Naive thymus-derived CD4-positive, alpha-beta T cell (primary cell): ENCODE results near the gene KHK. TPM values are rescaled to one million over a fixed set of nuclear protein-coding genes. Genes with fewer than 3 reads are reported as not detected.

Experiments used
- ATAC-seq: fragments of 150-1000 bp; cut with Tn5 transposase; 2 replicates; pipeline ENCODE4 v1.10.0; 2021; ENCODE audit warnings: mild to moderate bottlenecking, moderate library complexity
- CTCF ChIA-PET: fragments of 350-600 bp; sonication (Branson Sonifier 250); formaldehyde crosslinking; loops from one replicate; lab custom pipeline; 2021; ENCODE audit warnings: antibody characterized with exemption; lab: Charles Lee
- POLR2A ChIA-PET: fragments of 350-600 bp; sonication (Branson Sonifier 250); formaldehyde crosslinking; loops from one replicate; lab custom pipeline; 2021; ENCODE audit warnings: antibody characterized with exemption, inconsistent platforms; lab: Charles Lee
- DNase-seq, 9 donors: peaks; one replicate each; pipeline versions ENCODE4 v3.0.0 to v3.0.0-alpha.2; 2020 to 2022; ENCODE audit warnings: mixed read lengths in 1 of 9
- H3K27ac ChIP-seq: one replicate; pipeline ENCODE4 v1.7.0; 2013; ENCODE audit warnings: mild to moderate bottlenecking, low read depth, low read length, moderate library complexity
- H3K27me3 ChIP-seq, 2 donors: one replicate each; pipeline ENCODE4 v1.7.0; 2013; ENCODE audit warnings: low read length in 2 of 2, mild to moderate bottlenecking in 2 of 2, moderate library complexity in 2 of 2; ENCODE audit not compliant: control insufficient read depth in 2 of 2, insufficient read depth in 2 of 2
- H3K36me3 ChIP-seq, 3 experiments: 1 replicate in 2 of 3; 2 replicates in 1 of 3; pipeline ENCODE4 v1.7.0; 2013; ENCODE audit warnings: low read length in 3 of 3, mild to moderate bottlenecking in 3 of 3, moderate library complexity in 1 of 3; ENCODE audit not compliant: insufficient read depth in 3 of 3, control insufficient read depth in 2 of 3
- H3K4me1 ChIP-seq, 2 donors: one replicate each; pipeline ENCODE4 v1.7.0; 2013; ENCODE audit warnings: low read length in 2 of 2, mild to moderate bottlenecking in 2 of 2, moderate library complexity in 1 of 2; ENCODE audit not compliant: control insufficient read depth in 2 of 2, insufficient read depth in 2 of 2
- H3K4me3 ChIP-seq: 2 replicates; pipeline ENCODE4 v1.7.0; 2013; ENCODE audit warnings: mild to moderate bottlenecking, low read length
- H3K9me3 ChIP-seq, 3 experiments: 1 replicate in 2 of 3; 2 replicates in 1 of 3; pipeline ENCODE4 v1.7.0; 2013; ENCODE audit warnings: low read length in 3 of 3; ENCODE audit not compliant: control insufficient read depth in 2 of 3
- H3K27ac Mint-ChIP-seq, 9 donors: one replicate each; pipeline ENCODE4 v1.8.0; 2020 to 2022; ENCODE audit warnings: mixed read lengths in 9 of 9, mild to moderate bottlenecking in 8 of 9, moderate library complexity in 5 of 9, inconsistent platforms in 2 of 9
- H3K27me3 Mint-ChIP-seq, 5 donors: one replicate each; pipeline ENCODE4 v1.8.0; 2021 to 2022; ENCODE audit warnings: mixed read lengths in 5 of 5, mild to moderate bottlenecking in 1 of 5
- H3K36me3 Mint-ChIP-seq, 5 donors: one replicate each; pipeline ENCODE4 v1.8.0; 2020 to 2022; ENCODE audit warnings: mixed read lengths in 5 of 5, mild to moderate bottlenecking in 3 of 5, inconsistent platforms in 1 of 5
- H3K4me1 Mint-ChIP-seq, 7 donors: one replicate each; pipeline ENCODE4 v1.8.0; 2020 to 2022; ENCODE audit warnings: mixed read lengths in 7 of 7, mild to moderate bottlenecking in 3 of 7, inconsistent platforms in 1 of 7
- H3K4me3 Mint-ChIP-seq, 10 donors: one replicate each; pipeline ENCODE4 v1.8.0; 2020 to 2022; ENCODE audit warnings: mild to moderate bottlenecking in 10 of 10, mixed read lengths in 10 of 10, moderate library complexity in 6 of 10, inconsistent platforms in 2 of 10
- H3K9me3 Mint-ChIP-seq, 11 donors: one replicate each; pipeline ENCODE4 v1.8.0; 2020 to 2022; ENCODE audit warnings: mixed read lengths in 11 of 11, mild to moderate bottlenecking in 4 of 11, inconsistent platforms in 1 of 11, moderate library complexity in 1 of 11
- intact Hi-C, 2 donors: fragments of 100-400 bp; cut with micrococcal nuclease; formaldehyde crosslinking; loops; one replicate each; pipeline ENCODE4 v1.15.1; 2023
- polyA plus RNA-seq, 2 donors: library from polyadenylated mRNA; unstranded; fragments of 300-500 nt; fragmentation: Illumina TruSeq; gene quantifications; one replicate each; pipeline ENCODE4 v1.2.3, GENCODE V29; 2021
- total RNA-seq, 6 experiments: library from RNA in 5 of 6; stranded (reverse) in 5 of 6; gene quantifications; 1 replicate in 5 of 6; 2 replicates in 1 of 6; pipeline ENCODE4 v1.2.3 and lab custom pipeline; 2021 to 2026

The KHK gene
- total and polyA plus RNA-seq, 7 experiments from 2014 or later, result 5.8 to 13.8 (median 7.6) TPM

DNA sequence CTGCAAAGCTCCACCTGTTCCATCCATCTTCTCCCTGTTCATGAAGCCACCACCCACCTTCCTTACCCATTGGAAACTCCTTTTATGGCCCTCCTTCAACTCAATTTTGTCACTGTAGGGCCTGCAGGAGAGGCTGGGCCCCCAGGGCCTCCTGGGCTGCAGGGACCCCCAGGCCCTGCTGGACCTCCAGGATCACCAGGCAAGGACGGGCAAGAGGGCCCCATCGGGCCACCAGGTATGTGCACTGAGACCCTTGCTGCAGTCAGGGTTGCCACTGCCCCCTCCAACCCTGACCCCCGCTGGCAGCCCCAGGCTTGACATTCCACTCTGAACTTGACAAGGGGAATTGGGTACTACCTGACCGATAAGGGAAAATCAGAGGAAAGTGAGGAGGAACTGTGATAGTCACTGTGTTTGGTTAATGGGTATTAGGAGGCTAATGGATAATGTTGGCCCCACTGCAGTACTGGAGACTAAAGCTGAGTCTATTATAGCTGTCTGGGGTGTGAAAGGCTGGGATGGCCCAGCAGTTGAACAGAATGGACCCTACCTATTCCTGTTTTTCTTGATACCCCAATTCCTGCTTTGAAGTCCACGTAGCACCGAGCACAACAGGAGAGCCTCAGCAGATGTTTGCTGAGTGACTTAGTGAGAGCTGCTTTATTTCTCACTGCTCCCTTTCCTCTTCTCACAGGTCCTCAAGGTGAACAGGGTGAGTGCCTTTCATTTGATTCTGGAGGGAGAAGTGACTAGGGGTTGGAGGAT lies 2.1 kb upstream of the KHK start:
- H3K27me3 Mint-ChIP-seq, result no peaks in the 10 kb centered on the region
- peak overlapping the region in 4 of 9 donors; percentile 33 to 61 (median 54) for H3K27ac Mint-ChIP-seq
- ChIA-PET POLR2A (interaction anchor here (1.0 to 12.0 kb wide), 5 partner anchors 11 to 129 kb away, joined by 3 to 134 read pairs (median 4); partner anchors contain the start of genes AGBL5 and OST4), CTCF (interaction anchor here (1.2 to 2.1 kb wide), 3 partner anchors 13 to 219 kb away, joined by 4 to 6 read pairs (median 5); partner anchors contain the start of genes AGBL5 and OST4)
- H3K36me3 Mint-ChIP-seq, result no peaks in the 10 kb centered on the region
- intact Hi-C loops, result loop anchor here (5.0 to 10.0 kb wide), 3 partner anchors 178 to 400 kb away; partner anchors contain the start of genes CENPA (in 1 of the 2), IFT172 (in 1 of the 2) and SLC30A3 (in 1 of the 2)
- ATAC-seq (no peak), DNase-seq (no peak)
- no peaks in the 10 kb centered on the region for H3K9me3 Mint-ChIP-seq
- Histone ChIP-seq H3K36me3 (no peaks in the 10 kb centered on the region), H3K27me3 (no peaks in the 10 kb centered on the region), H3K27ac (no peak overlapping the region), H3K9me3 (no peaks in the 10 kb centered on the region), H3K4me3 (no peak overlapping the region), H3K4me1 (peaks cover 22 to 23% of the 10 kb centered on the region in 2 donors)
- peak overlapping the region in 9 of 10 donors; percentile 5 to 87 (median 41) for H3K4me3 Mint-ChIP-seq
- peaks cover 19 to 52% (median 36%) of the 10 kb centered on the region in 7 donors for H3K4me1 Mint-ChIP-seq

DNA sequence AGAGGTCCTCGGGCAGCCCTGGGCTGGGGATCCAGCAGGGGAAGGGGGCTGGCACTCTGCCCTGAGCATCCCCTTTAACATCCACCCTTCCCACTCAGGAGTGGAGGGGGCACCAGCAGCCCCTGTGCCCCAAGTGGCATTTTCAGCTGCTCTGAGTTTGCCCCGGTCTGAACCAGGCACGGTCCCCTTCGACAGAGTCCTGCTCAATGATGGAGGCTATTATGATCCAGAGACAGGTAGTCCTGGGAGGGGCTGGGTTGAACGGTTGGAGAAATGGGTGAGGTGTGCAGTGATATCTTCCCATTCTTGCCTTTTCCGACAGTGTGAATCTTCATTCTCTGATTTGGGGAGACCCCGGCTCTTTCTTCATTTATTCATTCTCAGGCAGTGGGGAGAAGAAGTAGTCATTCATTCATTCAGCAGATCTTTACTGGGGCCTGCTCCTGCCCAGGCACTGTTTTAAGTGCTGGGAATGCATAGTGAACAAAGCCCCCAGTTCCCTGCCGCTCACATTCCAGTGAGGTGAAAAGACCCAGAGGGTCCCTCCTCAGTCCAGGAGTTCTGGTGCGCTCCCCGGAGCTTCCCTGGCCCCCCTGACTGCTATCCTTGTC lies 1.4 kb upstream of the KHK start:
- H3K27me3 Mint-ChIP-seq, result no peaks in the 10 kb centered on the region
- CTCF ChIA-PET, result interaction anchor here (1.2 to 2.1 kb wide), 3 partner anchors 14 to 218 kb away, joined by 4 to 6 read pairs (median 5); partner anchors contain the start of genes AGBL5 and OST4
- H3K4me1 Mint-ChIP-seq, result peaks cover 19 to 55% (median 37%) of the 10 kb centered on the region in 7 donors

DNA sequence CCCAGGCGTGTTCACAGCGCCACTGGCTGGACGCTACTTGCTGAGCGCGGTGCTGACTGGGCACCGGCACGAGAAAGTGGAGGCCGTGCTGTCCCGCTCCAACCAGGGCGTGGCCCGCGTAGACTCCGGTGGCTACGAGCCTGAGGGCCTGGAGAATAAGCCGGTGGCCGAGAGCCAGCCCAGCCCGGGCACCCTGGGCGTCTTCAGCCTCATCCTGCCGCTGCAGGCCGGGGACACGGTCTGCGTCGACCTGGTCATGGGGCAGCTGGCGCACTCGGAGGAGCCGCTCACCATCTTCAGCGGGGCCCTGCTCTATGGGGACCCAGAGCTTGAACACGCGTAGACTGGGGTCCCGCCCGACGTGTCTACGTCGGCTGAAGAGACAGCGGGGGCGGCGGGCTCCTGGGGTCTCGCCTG lies 891 bp upstream of the KHK start:
- POLR2A ChIA-PET, result interaction anchor here (1.5 to 12.0 kb wide), 5 partner anchors 11 to 52 kb away, joined by 3 to 134 read pairs (median 18); partner anchors contain the start of genes AGBL5 and OST4
- no peak for ATAC-seq

More for the DNA sequence above, 1.4 kb upstream of the KHK start:
- no peak for DNase-seq
- H3K36me3 Mint-ChIP-seq, result no peaks in the 10 kb centered on the region
- peaks cover 22 to 23% of the 10 kb centered on the region in 2 donors for H3K4me1 ChIP-seq
- no peaks in the 10 kb centered on the region for H3K27me3 ChIP-seq
- H3K9me3 ChIP-seq, result no peaks in the 10 kb centered on the region
- ATAC-seq, result no peak
- peak overlapping the region; percentile 90 for H3K27ac ChIP-seq
- H3K4me3 Mint-ChIP-seq, result peak overlapping the region; percentile 56 to 91 (median 80)
- H3K27ac Mint-ChIP-seq, result peak overlapping the region in 8 of 9 donors; percentile 48 to 75 (median 59)
- intact Hi-C loops, result loop anchor here (5.0 to 10.0 kb wide), 3 partner anchors 177 to 400 kb away; partner anchors contain the start of genes CENPA (in 1 of the 2), IFT172 (in 1 of the 2) and SLC30A3 (in 1 of the 2)
- peak overlapping the region; percentile 68 for H3K4me3 ChIP-seq
- POLR2A ChIA-PET, result interaction anchor here (1.5 to 12.0 kb wide), 4 partner anchors 12 to 51 kb away, joined by 3 to 134 read pairs (median 55); partner anchors contain the start of genes AGBL5 and OST4
- no peaks in the 10 kb centered on the region for H3K9me3 Mint-ChIP-seq
- no peaks in the 10 kb centered on the region for H3K36me3 ChIP-seq

DNA sequence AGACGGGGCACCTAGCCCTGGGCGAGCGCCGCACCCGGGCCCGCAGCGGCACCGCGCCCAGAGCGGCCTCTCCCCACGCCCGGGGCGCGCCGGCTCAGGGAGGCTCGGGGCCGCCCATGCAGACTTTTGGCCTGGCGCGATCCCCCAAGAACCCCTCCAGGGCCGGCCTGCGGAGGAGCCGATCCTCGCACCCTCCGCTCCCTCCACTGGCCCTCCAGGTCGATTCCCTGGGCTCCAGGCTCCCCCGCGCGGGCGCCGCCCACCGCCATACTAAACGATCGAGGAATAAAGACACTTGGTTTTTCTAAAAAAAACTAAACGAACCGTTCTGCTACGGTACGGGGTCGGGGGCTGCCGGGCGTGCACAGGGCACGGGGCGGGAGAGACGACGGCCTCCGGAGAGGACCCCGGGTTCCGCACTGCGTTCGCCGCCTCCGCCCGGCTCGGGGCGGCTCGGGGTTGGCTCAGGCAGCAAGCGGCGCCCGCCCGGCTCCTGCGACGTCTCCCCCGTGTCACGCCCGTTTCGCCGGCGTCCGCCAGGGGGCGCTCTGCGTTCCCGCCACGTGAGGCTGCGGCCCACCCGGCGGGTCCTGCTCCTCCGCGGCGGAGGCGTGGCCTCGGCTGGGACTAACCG lies 365 bp upstream of the KHK start:
- Mint-ChIP-seq H3K27ac (peak overlapping the region; percentile 30 to 91 (median 78)), H3K27me3 (no peaks in the 10 kb centered on the region), H3K4me1 (peaks cover 13 to 47% (median 29%) of the 10 kb centered on the region in 7 donors), H3K4me3 (peak overlapping the region; percentile 75 to 91 (median 86)), H3K9me3 (no peaks in the 10 kb centered on the region), H3K36me3 (no peaks in the 10 kb centered on the region)
- DNase-seq (peak; percentile 94 to 100 (median 99)), ATAC-seq (peak; percentile 96)
- H3K4me3 ChIP-seq, result peak overlapping the region; percentile 68
- H3K36me3 ChIP-seq, result no peaks in the 10 kb centered on the region
- CTCF ChIA-PET, result interaction anchor here (0.9 to 1.6 kb wide), 4 partner anchors 18 to 126 kb away, joined by 3 to 5 read pairs (median 4); partner anchors contain the start of gene AGBL5
- intact Hi-C loops, result loop anchor here (1.0 to 10.0 kb wide), 18 partner anchors 10 to 399 kb away; partner anchors contain the start of genes ATRAID (in 2 of the 2), CAD (in 2 of the 2), OST4 (in 2 of the 2) and PREB (in 2 of the 2)
- no peaks in the 10 kb centered on the region for H3K27me3 ChIP-seq
- peaks cover 18 to 22% of the 10 kb centered on the region in 2 donors for H3K4me1 ChIP-seq
- no peaks in the 10 kb centered on the region for H3K9me3 ChIP-seq
- POLR2A ChIA-PET, result interaction anchor here (1.0 to 12.0 kb wide), 8 partner anchors 10 to 236 kb away, joined by 3 to 134 read pairs (median 5); partner anchors contain the start of genes AGBL5 and OST4
- peak overlapping the region; percentile 90 for H3K27ac ChIP-seq

More for the DNA sequence above, 891 bp upstream of the KHK start:
- no peaks in the 10 kb centered on the region for H3K27me3 Mint-ChIP-seq
- Histone ChIP-seq H3K36me3 (no peaks in the 10 kb centered on the region), H3K4me3 (peak overlapping the region; percentile 68), H3K9me3 (no peaks in the 10 kb centered on the region), H3K27me3 (no peaks in the 10 kb centered on the region), H3K4me1 (peaks cover 22% of the 10 kb centered on the region in 2 donors), H3K27ac (peak overlapping the region; percentile 90)
- no peaks in the 10 kb centered on the region for H3K36me3 Mint-ChIP-seq
- intact Hi-C loops, result loop anchor here (1.0 to 10.0 kb wide), 18 partner anchors 11 to 399 kb away; partner anchors contain the start of genes ATRAID (in 2 of the 2), CAD (in 2 of the 2), OST4 (in 2 of the 2) and PREB (in 2 of the 2)
- peak overlapping the region; percentile 45 to 91 (median 80) for H3K4me3 Mint-ChIP-seq
- DNase-seq, result peak in 3 of 9 donors; percentile 7 to 49 (median 16)
- CTCF ChIA-PET, result interaction anchor here (1.2 to 1.6 kb wide), 4 partner anchors 19 to 218 kb away, joined by 3 to 5 read pairs (median 4); partner anchors contain the start of gene AGBL5
- H3K4me1 Mint-ChIP-seq, result peaks cover 18 to 52% (median 34%) of the 10 kb centered on the region in 7 donors
- peak overlapping the region in 8 of 9 donors; percentile 22 to 62 (median 56) for H3K27ac Mint-ChIP-seq
- no peaks in the 10 kb centered on the region for H3K9me3 Mint-ChIP-seq

DNA sequence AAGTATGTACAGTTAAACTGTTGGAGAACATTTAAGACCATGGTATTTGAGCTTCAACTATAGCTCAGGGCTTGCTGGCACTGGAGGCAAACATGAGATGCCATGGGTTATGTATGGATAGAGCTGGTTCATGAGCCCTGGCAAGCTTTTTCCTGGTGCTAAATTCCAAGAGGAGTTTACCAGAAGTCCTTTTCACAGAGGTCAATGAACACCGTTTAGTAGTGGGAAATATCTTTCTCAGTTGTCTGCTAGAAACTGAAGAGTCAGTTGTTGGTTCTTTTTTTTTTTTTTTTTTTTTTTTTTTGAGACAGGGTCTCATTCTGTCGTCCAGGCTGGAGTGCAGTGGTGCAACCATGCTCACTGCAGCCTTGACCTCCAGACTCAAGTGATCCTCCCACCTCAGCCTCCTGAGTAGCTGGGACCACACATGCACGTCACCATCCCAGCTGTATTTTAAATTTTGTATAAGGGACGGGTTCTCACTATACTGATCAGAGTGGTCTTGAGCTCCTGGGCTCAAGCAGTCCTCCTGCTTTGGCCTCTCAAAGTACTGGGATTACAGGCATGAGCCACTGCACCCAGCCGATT lies 1.3 kb downstream of the KHK start:
- Mint-ChIP-seq H3K9me3 (no peaks in the 10 kb centered on the region), H3K27me3 (no peaks in the 10 kb centered on the region), H3K27ac (no peak overlapping the region), H3K4me1 (peaks cover 7 to 44% (median 22%) of the 10 kb centered on the region in 7 donors), H3K4me3 (peak overlapping the region; percentile 19 to 91 (median 61)), H3K36me3 (no peaks in the 10 kb centered on the region)
- peaks cover 6 to 12% of the 10 kb centered on the region in 2 donors for H3K4me1 ChIP-seq
- no peaks in the 10 kb centered on the region for H3K27me3 ChIP-seq
- DNase-seq (no peak), ATAC-seq (no peak)
- intact Hi-C loops, result loop anchor here (5.0 to 10.0 kb wide), 3 partner anchors 174 to 397 kb away; partner anchors contain the start of genes CENPA (in 1 of the 2), IFT172 (in 1 of the 2) and SLC30A3 (in 1 of the 2)
- no peaks in the 10 kb centered on the region for H3K36me3 ChIP-seq
- H3K4me3 ChIP-seq, result no peak overlapping the region
- CTCF ChIA-PET, result interaction anchor here (1.3 to 1.8 kb wide), 5 partner anchors 14 to 191 kb away, joined by 3 to 6 read pairs (median 5); partner anchors contain the start of gene AGBL5
- H3K9me3 ChIP-seq, result no peaks in the 10 kb centered on the region
- POLR2A ChIA-PET, result interaction anchor here (0.5 to 12.0 kb wide), 9 partner anchors 9 to 1656 kb away, joined by 3 to 134 read pairs (median 3); partner anchors contain the start of genes AGBL5, OST4 and PREB
- H3K27ac ChIP-seq, result no peak overlapping the region
